Gastroesophageal sphincter (tissue), 4 donors: Measurements from ENCODE around the gene CNTNAP2. TPM values are rescaled to one million over a fixed set of nuclear protein-coding genes. Genes with fewer than 3 reads are reported as not detected.

Experiments
- ATAC-seq: fragments of 150-250 bp; one replicate; pipeline ENCODE4 v1.9.1; 2016; ENCODE audit warnings: mild to moderate bottlenecking, moderate library complexity
- H3K27ac ChIP-seq, 4 donors: fragments of 200-600 bp; sonication (generic) in 3 of 4; 1 replicate in 3 of 4; 2 replicates in 1 of 4; pipeline ENCODE4 v1.5.1; 2016 to 2019
- H3K27me3 ChIP-seq: fragments of 200-600 bp; sonication (generic); one replicate; pipeline ENCODE4 v1.5.1; 2019
- H3K36me3 ChIP-seq, 2 donors: fragments of 200-600 bp; sonication (generic); one replicate each; pipeline ENCODE4 v1.5.1; 2019; ENCODE audit warnings: control low read depth in 1 of 2
- H3K4me1 ChIP-seq, 3 donors: fragments of 200-600 bp; sonication (generic); 1 replicate in 2 of 3; 2 replicates in 1 of 3; pipeline ENCODE4 v1.5.1; 2016 to 2019; ENCODE audit warnings: control low read depth in 2 of 3
- H3K4me3 ChIP-seq, 2 donors: fragments of 200-600 bp; sonication (generic); one replicate each; pipeline ENCODE4 v1.5.1; 2019; ENCODE audit warnings: mild to moderate bottlenecking in 1 of 2, moderate library complexity in 1 of 2
- H3K9me3 ChIP-seq, 3 donors: fragments of 200-600 bp; sonication (generic); one replicate each; pipeline ENCODE4 v1.5.1; 2017 to 2019; ENCODE audit warnings: control low read depth in 2 of 3
- CTCF ChIP-seq, 4 experiments: fragments of 200-600 bp in 2 of 4; fragments of 450-650 bp in 2 of 4; sonication (generic) in 1 of 4; IDR thresholded peaks; one replicate each; pipeline ENCODE4 v1.5.1; 2017 to 2019; ENCODE audit warnings: antibody characterized with exemption in 4 of 4, mild to moderate bottlenecking in 2 of 4, moderate library complexity in 2 of 4
- EP300 ChIP-seq: sonication (generic); formaldehyde crosslinking; IDR thresholded peaks from one replicate; pipeline ENCODE4 v1.6.1; 2017; ENCODE audit warnings: antibody characterized with exemption, mild to moderate bottlenecking
- POLR2A ChIP-seq, 2 donors: fragments of 450-650 bp; IDR thresholded peaks; one replicate each; pipeline ENCODE4 v1.6.1; 2017; ENCODE audit warnings: antibody characterized with exemption in 2 of 2, mild to moderate bottlenecking in 2 of 2, moderate library complexity in 1 of 2
- POLR2AphosphoS5 ChIP-seq: sonication (generic); formaldehyde crosslinking; IDR thresholded peaks from one replicate; pipeline ENCODE4 v1.6.1; 2017; ENCODE audit warnings: antibody characterized with exemption
- WGBS, 2 donors: methylation state at CpG; one replicate each; pipeline ENCODE4 v1.1.5; 2018; ENCODE audit warnings: low coverage in 1 of 2; 5-methylcytosine and 5-hydroxymethylcytosine counted together
- total RNA-seq, 4 donors: library from RNA; depleted of rRNA; stranded (reverse); fragments of >200 nt; gene quantifications; one replicate each; pipeline ENCODE4 v1.1.0, GENCODE V29; 2016

The CNTNAP2 gene
- total RNA-seq, 4 donors from 2014 or later, result 1.5 to 8.9 (median 3.2) TPM

GRCh38 chr7:146858690-146859089 lies 742.1 kb downstream of the CNTNAP2 start:
- ATAC-seq, result no peak
- Histone ChIP-seq H3K4me3 (no peak overlapping the region), H3K36me3 (no peaks in the 10 kb centered on the region), H3K9me3 (no peaks in the 10 kb centered on the region), H3K27ac (no peak overlapping the region), H3K27me3 (no peaks in the 10 kb centered on the region), H3K4me1 (no peaks in the 10 kb centered on the region)
- no peak for TF ChIP-seq POLR2A (IDR thresholded peaks at IDR 0.05)
- no peak for TF ChIP-seq CTCF (IDR thresholded peaks at IDR 0.05)
- TF ChIP-seq EP300, result no peak
- no peak for TF ChIP-seq POLR2AphosphoS5

- WGBS, 2 donors, result 91 to 95% methylated on average over 4 of the region's 4 CpGs
- no peak overlapping the region for H3K27ac ChIP-seq
- H3K4me3 ChIP-seq, result no peak overlapping the region
- TF ChIP-seq POLR2AphosphoS5, result no peak
- TF ChIP-seq POLR2A (IDR thresholded peaks at IDR 0.05), result no peak
- TF ChIP-seq EP300, result no peak
- TF ChIP-seq CTCF (IDR thresholded peaks at IDR 0.05), result no peak
- H3K36me3 ChIP-seq, result no peaks in the 10 kb centered on the region
- no peaks in the 10 kb centered on the region for H3K4me1 ChIP-seq
- no peaks in the 10 kb centered on the region for H3K9me3 ChIP-seq
- no peak for ATAC-seq
- H3K27me3 ChIP-seq, result no peaks in the 10 kb centered on the region
Measured at GRCh38 chr7:146861701-146862100, 745.1 kb downstream of the CNTNAP2 start.

GRCh38 chr7:146862415-146862814 lies 745.8 kb downstream of the CNTNAP2 start:
- Histone ChIP-seq H3K4me1 (no peaks in the 10 kb centered on the region), H3K4me3 (no peak overlapping the region), H3K27me3 (no peaks in the 10 kb centered on the region), H3K27ac (no peak overlapping the region), H3K9me3 (no peaks in the 10 kb centered on the region), H3K36me3 (no peaks in the 10 kb centered on the region)
- ATAC-seq, result no peak
- WGBS, 2 donors, result 43 to 55% methylated on average over 2 of the region's 2 CpGs
- TF ChIP-seq CTCF (IDR thresholded peaks at IDR 0.05) (no peak), POLR2A (IDR thresholded peaks at IDR 0.05) (no peak), POLR2AphosphoS5 (no peak), EP300 (no peak)

- H3K36me3 ChIP-seq, result no peaks in the 10 kb centered on the region
- no peaks in the 10 kb centered on the region for H3K27me3 ChIP-seq
- no peak overlapping the region for H3K27ac ChIP-seq
- TF ChIP-seq POLR2A (IDR thresholded peaks at IDR 0.05) (no peak), POLR2AphosphoS5 (no peak), EP300 (no peak), CTCF (IDR thresholded peaks at IDR 0.05) (no peak)
- ATAC-seq, result no peak
- 83 to 96% methylated on average over 2 of the region's 2 CpGs for WGBS, 2 donors
- H3K4me1 ChIP-seq, result no peaks in the 10 kb centered on the region
- no peaks in the 10 kb centered on the region for H3K9me3 ChIP-seq
- no peak overlapping the region for H3K4me3 ChIP-seq
Measured at GRCh38 chr7:146864644-146865043, 748.0 kb downstream of the CNTNAP2 start.

GRCh38 chr7:146865696-146866095 lies 749.1 kb downstream of the CNTNAP2 start:
- WGBS, 2 donors, result 68 to 83% methylated on average over 2 of the region's 2 CpGs
- Histone ChIP-seq H3K27ac (no peak overlapping the region), H3K27me3 (no peaks in the 10 kb centered on the region), H3K4me1 (no peaks in the 10 kb centered on the region), H3K4me3 (no peak overlapping the region), H3K9me3 (no peaks in the 10 kb centered on the region), H3K36me3 (no peaks in the 10 kb centered on the region)
- ATAC-seq, result no peak
- TF ChIP-seq POLR2A (IDR thresholded peaks at IDR 0.05), result no peak
- TF ChIP-seq EP300, result no peak
- no peak for TF ChIP-seq POLR2AphosphoS5
